AG10803 (cell line): ENCODE measurements around the gene AMDHD2.

ENCODE experiments used
- DNase-seq: peaks from one replicate; pipeline ENCODE4 v3.0.0; 2010; ENCODE audit warnings: low read depth
- H3K4me3 ChIP-seq: 2 replicates; pipeline ENCODE4 v1.5.1; 2011; ENCODE audit warnings: mild to moderate bottlenecking, low read length, control low read depth
- TF ChIP-seq, protein P1 (sequence below): conservative IDR thresholded peaks from 2 replicates; pipeline ENCODE4 v1.5.1; 2011; ENCODE audit warnings: mild to moderate bottlenecking, low read length, control low read depth, inconsistent platforms

Gene AMDHD2

DNA sequence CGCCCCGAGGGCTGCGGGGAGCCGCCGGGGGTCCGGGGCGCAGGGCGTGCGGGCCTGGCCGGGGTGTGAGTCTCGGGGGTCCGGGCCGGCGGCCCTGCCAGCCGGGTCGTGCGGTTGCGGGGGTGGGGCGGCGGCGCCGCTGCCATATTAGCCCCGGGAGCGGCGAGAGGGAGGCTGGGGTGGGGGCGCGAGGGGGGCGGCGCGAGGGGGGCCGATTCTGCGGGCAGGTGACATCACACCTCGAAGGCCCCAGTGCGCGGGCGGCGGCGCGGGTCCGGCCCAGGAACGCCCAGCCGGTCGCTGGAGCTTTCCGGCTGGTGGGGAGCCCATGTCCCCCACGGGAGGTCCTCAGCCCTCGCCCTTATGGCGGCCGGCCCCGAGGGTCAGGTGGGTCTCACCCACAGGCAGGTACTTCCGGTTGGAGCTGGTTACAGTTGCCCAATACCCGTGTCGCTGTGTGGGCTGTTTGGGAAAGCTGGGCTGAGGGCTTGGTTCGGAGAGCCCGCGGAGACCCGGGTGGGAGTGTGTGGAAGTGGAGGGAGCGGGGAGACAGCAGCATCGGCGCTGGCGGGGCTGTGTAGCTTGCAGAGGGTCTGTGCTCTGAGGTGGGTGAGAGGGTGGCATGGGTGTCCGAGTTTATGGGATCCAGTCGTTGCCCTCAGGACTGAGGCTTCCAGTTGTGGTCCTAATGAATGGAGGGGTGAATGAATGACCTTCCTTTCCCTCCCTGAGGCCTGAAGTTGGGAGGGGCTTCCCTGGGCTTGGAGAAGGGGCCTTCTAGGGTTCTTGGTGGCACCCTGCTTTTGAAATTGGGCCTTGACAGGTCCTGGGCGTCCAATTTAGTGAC, 5.6 kb upstream of the AMDHD2 start:
- TF ChIP-seq, protein P1, sequence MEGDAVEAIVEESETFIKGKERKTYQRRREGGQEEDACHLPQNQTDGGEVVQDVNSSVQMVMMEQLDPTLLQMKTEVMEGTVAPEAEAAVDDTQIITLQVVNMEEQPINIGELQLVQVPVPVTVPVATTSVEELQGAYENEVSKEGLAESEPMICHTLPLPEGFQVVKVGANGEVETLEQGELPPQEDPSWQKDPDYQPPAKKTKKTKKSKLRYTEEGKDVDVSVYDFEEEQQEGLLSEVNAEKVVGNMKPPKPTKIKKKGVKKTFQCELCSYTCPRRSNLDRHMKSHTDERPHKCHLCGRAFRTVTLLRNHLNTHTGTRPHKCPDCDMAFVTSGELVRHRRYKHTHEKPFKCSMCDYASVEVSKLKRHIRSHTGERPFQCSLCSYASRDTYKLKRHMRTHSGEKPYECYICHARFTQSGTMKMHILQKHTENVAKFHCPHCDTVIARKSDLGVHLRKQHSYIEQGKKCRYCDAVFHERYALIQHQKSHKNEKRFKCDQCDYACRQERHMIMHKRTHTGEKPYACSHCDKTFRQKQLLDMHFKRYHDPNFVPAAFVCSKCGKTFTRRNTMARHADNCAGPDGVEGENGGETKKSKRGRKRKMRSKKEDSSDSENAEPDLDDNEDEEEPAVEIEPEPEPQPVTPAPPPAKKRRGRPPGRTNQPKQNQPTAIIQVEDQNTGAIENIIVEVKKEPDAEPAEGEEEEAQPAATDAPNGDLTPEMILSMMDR = no peak
- DNase-seq = no peak
- peak overlapping the region; percentile 88 for H3K4me3 ChIP-seq

DNA sequence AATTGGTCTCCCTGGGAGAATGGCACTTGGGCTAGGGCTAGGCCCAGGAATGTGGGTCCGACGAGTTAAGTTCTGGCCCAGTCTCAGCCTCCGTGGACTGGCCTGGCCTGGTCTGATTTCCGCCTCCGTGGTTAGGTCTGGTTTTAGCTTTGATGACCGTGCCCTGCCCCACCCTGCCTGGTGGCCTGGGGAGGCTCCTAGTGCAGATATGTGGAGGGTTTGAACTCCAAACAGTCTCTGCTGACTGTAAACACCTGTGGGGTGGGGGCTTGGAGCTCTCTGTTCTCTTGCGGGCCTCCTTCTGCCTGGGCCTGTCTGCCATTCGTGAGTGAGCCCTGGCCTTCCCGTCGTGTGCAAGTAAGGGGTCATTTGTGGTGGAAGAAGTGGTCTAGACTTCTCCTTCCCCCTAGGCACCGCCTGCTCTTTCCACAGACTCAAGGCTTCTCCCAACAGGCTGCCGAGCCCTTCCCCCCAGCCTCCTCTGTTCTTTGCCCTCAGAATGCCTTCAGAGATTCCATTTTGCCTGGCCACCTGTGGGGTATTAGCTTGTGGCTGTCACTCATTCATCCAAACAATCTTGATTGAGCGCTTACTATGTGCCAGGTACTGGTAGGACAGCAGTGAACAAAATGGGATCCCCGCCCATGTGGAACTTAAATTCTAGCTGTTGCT, 4.9 kb upstream of the AMDHD2 start:
- peak; percentile 25 for DNase-seq
- peak overlapping the region; percentile 88 for H3K4me3 ChIP-seq
- TF ChIP-seq, protein P1 = no peak

DNA sequence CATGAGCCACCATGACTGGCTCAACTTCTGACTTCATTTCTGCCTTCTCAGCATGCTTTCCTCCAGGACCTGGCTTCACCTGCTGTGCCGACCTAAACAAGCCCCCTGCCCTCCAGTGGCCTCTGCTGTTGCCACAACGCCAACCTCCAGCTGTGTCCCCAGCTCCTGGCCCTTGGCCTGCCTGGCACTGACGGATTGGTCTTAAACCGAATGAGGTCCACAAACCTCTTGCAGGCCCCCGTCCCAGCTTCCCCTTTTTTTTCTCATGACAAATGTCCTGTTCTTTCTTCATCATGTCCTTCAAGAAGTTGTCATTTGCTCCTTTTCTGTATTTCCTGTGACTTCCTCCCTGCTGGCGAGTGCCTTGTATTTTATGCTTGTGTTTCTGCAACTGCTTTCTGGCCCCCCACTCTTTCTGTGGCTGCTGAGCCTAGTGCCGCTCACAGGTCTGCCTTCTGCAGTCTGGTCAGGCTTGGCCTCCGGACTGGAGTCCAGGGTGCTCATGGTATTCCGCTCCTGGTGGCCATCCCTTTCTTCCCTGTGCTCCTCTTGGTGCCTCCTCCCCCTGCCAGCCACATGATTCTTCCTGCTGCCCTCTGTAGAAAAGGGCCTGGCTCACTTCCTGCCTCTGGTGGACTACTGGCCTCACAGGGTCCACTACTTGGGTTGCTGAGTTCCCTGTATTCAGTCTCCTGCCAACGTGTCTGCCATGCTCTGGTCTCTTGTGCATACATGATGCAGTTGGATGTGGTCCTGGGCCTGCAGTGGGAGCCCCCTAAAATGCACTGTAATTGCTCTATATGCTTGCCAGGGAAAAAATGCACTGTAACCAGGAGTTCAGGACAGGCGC, 3.6 kb upstream of the AMDHD2 start:
- TF ChIP-seq, protein P1 = no peak
- H3K4me3 ChIP-seq = peak overlapping the region; percentile 3
- DNase-seq = no peak

DNA sequence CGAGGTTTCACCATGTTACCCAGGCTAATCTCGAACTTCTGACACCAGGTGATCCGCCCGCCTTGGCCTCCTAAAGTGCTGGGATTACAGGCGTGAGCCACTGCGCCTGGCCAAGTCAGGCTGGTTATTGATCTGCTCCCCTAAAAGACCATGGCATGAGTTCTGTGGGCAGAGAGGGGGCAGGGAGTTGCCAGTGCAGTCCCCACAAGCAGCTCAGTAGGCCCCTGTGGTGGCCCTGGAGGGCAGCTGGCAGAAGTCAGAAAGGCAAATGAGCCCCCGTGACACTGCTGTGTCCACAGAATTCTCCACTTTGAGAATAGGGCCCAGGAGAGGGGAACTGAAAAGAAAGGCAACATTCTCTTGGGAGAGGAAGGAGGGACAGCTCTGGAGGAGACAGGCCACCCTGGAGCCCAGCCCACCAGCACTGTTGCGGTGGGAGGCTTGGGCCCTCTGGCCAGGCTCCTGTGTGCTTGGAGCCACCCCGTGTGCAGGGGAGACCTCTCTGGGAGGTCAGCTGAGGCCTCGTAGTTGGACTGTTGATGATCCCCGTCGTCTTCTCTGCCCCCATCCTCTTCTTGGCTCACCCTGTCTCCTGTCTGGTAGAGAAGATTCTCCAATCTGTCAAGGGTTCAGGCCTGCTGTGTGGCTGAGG, 2.1 kb upstream of the AMDHD2 start:
- H3K4me3 ChIP-seq = no peak overlapping the region
- DNase-seq = no peak
- TF ChIP-seq, protein P1 = no peak

DNA sequence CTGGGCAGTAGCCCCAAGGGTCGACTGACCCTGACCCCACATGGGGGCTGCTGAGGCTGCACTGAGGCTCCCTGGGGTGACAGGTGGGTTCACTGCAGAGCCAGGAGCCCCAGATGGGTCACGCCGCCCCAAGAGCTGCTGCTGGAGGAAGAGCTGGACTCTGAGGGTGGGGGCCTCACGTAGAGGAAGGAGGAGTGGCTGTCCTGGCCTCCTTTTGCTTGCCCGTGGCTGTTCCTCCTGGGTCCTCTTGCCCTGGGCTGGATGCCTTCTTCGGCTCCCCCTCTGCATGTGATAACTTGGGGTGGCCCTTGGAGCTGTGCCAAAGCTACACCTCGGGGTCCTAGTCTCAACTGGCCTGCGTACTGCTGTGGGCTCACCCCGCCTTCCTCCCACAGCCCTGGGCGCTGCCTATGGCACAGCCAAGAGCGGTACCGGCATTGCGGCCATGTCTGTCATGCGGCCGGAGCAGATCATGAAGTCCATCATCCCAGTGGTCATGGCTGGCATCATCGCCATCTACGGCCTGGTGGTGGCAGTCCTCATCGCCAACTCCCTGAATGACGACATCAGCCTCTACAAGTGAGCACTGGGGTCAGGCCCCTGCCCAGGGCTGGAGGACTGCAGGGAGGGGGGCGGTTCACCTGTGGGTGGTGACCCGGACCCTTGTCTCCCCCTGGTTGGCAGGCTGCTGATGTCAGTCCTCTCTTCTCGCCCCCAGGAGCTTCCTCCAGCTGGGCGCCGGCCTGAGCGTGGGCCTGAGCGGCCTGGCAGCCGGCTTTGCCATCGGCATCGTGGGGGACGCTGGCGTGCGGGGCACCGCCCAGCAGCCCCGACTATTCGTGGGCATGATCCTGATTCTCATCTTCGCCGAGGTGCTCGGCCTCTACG, 1.1 kb upstream of the AMDHD2 start:
- no peak for DNase-seq
- TF ChIP-seq, protein P1 = no peak
- H3K4me3 ChIP-seq = no peak overlapping the region

DNA sequence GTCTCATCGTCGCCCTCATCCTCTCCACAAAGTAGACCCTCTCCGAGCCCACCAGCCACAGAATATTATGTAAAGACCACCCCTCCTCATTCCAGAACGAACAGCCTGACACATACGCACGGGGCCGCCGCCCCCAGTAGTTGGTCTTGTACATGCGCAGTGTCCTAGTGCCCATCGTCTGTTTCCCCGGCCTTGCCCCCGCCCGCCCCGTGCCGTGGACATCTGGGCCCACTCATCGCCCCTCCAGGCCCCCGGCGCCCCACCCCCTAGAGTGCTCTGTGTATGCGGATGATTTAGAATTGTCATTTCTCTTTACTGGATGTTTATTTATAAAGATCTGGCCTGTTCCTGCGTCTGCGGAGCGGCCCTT, 475 bp upstream of the AMDHD2 start:
- peak overlapping the region; percentile 40 for H3K4me3 ChIP-seq
- no peak for DNase-seq
- TF ChIP-seq, protein P1 = no peak
